HepG2 (cell line): Measurements from ENCODE around the gene FITM1. TPM values are rescaled to one million over a fixed set of nuclear protein-coding genes. Genes with fewer than 3 reads are reported as not detected.

Experiments
- ARNT ChIP-seq: fragments of 450-650 bp; IDR thresholded peaks from 2 replicates; pipeline ENCODE4 v1.6.1; 2017
- ATAD3A ChIP-seq: sonication (generic); formaldehyde crosslinking; IDR thresholded peaks from 2 replicates; pipeline ENCODE4 v1.4.0; 2020; ENCODE audit warnings: missing genetic modification reagents
- HES4 ChIP-seq: sonication (generic); formaldehyde crosslinking; IDR thresholded peaks from 2 replicates; pipeline ENCODE4 v1.9.0; 2021; ENCODE audit warnings: mild to moderate bottlenecking, missing genetic modification reagents, borderline replicate concordance
- HNRNPH1 ChIP-seq: fragments of 200-400 bp; formaldehyde crosslinking; optimal IDR thresholded peaks from 2 replicates; pipeline ENCODE3; 2017; ENCODE audit warnings: mild to moderate bottlenecking, low read depth, low read length
- KDM4B ChIP-seq: sonication (generic); formaldehyde crosslinking; IDR thresholded peaks from 2 replicates; pipeline ENCODE4 v1.4.0; 2020; ENCODE audit warnings: missing genetic modification reagents
- MAFG ChIP-seq: sonication (generic); formaldehyde crosslinking; IDR thresholded peaks from 2 replicates; pipeline ENCODE4 v1.5.1; 2020; ENCODE audit warnings: mild to moderate bottlenecking, missing genetic modification reagents
- MEIS1 ChIP-seq: sonication (generic); formaldehyde crosslinking; IDR thresholded peaks from 2 replicates; pipeline ENCODE4 v1.9.0; 2021; ENCODE audit warnings: mild to moderate bottlenecking, missing genetic modification reagents, moderate library complexity, borderline replicate concordance
- PAF1 ChIP-seq: IDR thresholded peaks from 2 replicates; pipeline ENCODE4 v1.6.1; 2016; ENCODE audit warnings: missing genetic modification reagents, missing compliant biosample characterization
- SNAPC2 ChIP-seq: sonication (generic); formaldehyde crosslinking; IDR thresholded peaks from 2 replicates; pipeline ENCODE4 v1.8.1; 2022; ENCODE audit warnings: mild to moderate bottlenecking, missing genetic modification reagents
- SRY ChIP-seq: sonication (generic); formaldehyde crosslinking; IDR thresholded peaks from 2 replicates; pipeline ENCODE4 v1.8.0; 2022; ENCODE audit warnings: mild to moderate bottlenecking, missing genetic modification reagents
- TAF1 ChIP-seq: sonication (generic); formaldehyde crosslinking; IDR thresholded peaks from 2 replicates; pipeline ENCODE4 v1.4.0; 2020; ENCODE audit warnings: missing genetic modification reagents
- U2AF1 ChIP-seq: fragments of 200-400 bp; formaldehyde crosslinking; optimal IDR thresholded peaks from 2 replicates; pipeline ENCODE3; 2017; ENCODE audit warnings: mild to moderate bottlenecking, low read depth, low read length
- UBTF ChIP-seq: sonication (generic); formaldehyde crosslinking; IDR thresholded peaks from 2 replicates; pipeline ENCODE4 v1.4.0; 2020; ENCODE audit warnings: mild to moderate bottlenecking, missing genetic modification reagents
- ZBTB42 ChIP-seq: sonication (generic); formaldehyde crosslinking; IDR thresholded peaks from 2 replicates; pipeline ENCODE4 v1.5.0; 2020; ENCODE audit warnings: mild to moderate bottlenecking, missing genetic modification reagents
- ZNF331 ChIP-seq: sonication (generic); formaldehyde crosslinking; IDR thresholded peaks from 2 replicates; pipeline ENCODE4 v1.4.0; 2020; ENCODE audit warnings: missing genetic modification reagents
- ZNF367 ChIP-seq: sonication (generic); formaldehyde crosslinking; IDR thresholded peaks from 2 replicates; pipeline ENCODE4 v1.4.0; 2020; ENCODE audit warnings: missing genetic modification reagents, borderline replicate concordance
- ZNF646 ChIP-seq: sonication (generic); formaldehyde crosslinking; IDR thresholded peaks from 2 replicates; pipeline ENCODE4 v1.9.0; 2021; ENCODE audit warnings: mild to moderate bottlenecking, missing genetic modification reagents
- ZNF670 ChIP-seq: sonication (generic); formaldehyde crosslinking; IDR thresholded peaks from 2 replicates; pipeline ENCODE4 v1.8.0; 2022; ENCODE audit warnings: mild to moderate bottlenecking, missing genetic modification reagents, borderline replicate concordance
- ZNF710 ChIP-seq: sonication (generic); formaldehyde crosslinking; IDR thresholded peaks from 2 replicates; pipeline ENCODE4 v1.5.0; 2020; ENCODE audit warnings: mild to moderate bottlenecking, missing genetic modification reagents, borderline replicate concordance
- ZSCAN22 ChIP-seq: sonication (generic); formaldehyde crosslinking; IDR thresholded peaks from 2 replicates; pipeline ENCODE4 v1.4.0; 2020; ENCODE audit warnings: mild to moderate bottlenecking, missing genetic modification reagents
- polyA plus RNA-seq, 8 experiments: library from polyadenylated mRNA; depleted of rRNA in 3 of 8; stranded (reverse) in 7 of 8; unstranded in 1 of 8; fragments of >200 nt; fragmentation: Illumina TruSeq in 4 of 8; extraction: Trizol in 4 of 8; gene quantifications; 2 replicates each; pipeline versions ENCODE4 v1.2.1 to v1.2.3, GENCODE V29; 2011 to 2016; ENCODE audit warnings: low read depth in 4 of 8, missing spikeins in 1 of 8, mixed read lengths in 1 of 8; ENCODE audit not compliant: insufficient read depth in 1 of 8
- total RNA-seq, 5 experiments: library from RNA; depleted of rRNA; stranded (reverse); fragments of >200 nt; fragmentation: Illumina TruSeq; extraction: Trizol; gene quantifications; 2 replicates each; pipeline ENCODE4 v1.2.3, GENCODE V29; 2016; ENCODE audit warnings: low read depth in 1 of 5

FITM1 gene
- total and polyA plus RNA-seq, 2 of the 13 experiments (the other 11 are each of a cell fraction or from before 2014, with no cell fraction given): 2.7 to 5.8 TPM

- TF ChIP-seq ATAD3A (CRISPR knock-in tag) (no peak; the same call in 1 of the 2 replicates), HES4 (no peak), ZBTB42 (CRISPR knock-in tag) (peak; percentile 97), ZNF367 (CRISPR knock-in tag) (no peak; the same call in 1 of the 2 replicates), MEIS1 (CRISPR knock-in tag) (peak; percentile 96), ZNF710 (CRISPR knock-in tag) (peak; percentile 48; the same call in 1 of the 2 replicates), ZNF670 (CRISPR knock-in tag) (no peak), ZNF331 (CRISPR knock-in tag) (peak; percentile 89), KDM4B (peak; percentile 96), HNRNPH1 (peak; percentile 91), UBTF (peak; percentile 100), SNAPC2 (CRISPR knock-in tag) (peak; percentile 45; the same call in 1 of the 2 replicates), MAFG (CRISPR knock-in tag) (no peak), PAF1 (CRISPR knock-in tag) (no peak; the same call in 1 of the 2 replicates), ZSCAN22 (peak; percentile 89), ZNF646 (CRISPR knock-in tag) (no peak), ARNT (no peak), U2AF1 (no peak), SRY (CRISPR knock-in tag) (no peak), TAF1 (CRISPR knock-in tag) (peak; percentile 99)
Measured at GRCh38 chr14:24141097-24141880, 10.8 kb downstream of the FITM1 start, which contains the start of gene EMC9 (continued).
